GM10248 (cell line): ENCODE results near the gene EFEMP1.

Experiments
- CTCF ChIA-PET: fragments of 300-600 bp; sonication (Branson Sonifier 250); formaldehyde crosslinking; extraction: SDS; loops from one replicate; lab custom pipeline; 2021; ENCODE audit warnings: antibody characterized with exemption; lab: Yijun Ruan, JAX
- POLR2A ChIA-PET: fragments of 350-650 bp; sonication (Branson Sonifier 250); formaldehyde crosslinking; extraction: SDS; loops from one replicate; lab custom pipeline; 2020; ENCODE audit warnings: antibody characterized with exemption; lab: Yijun Ruan, JAX
- DNase-seq: peaks from one replicate; pipeline ENCODE4 v3.0.0; 2012; ENCODE audit errors: extremely low spot score
- CTCF ChIP-seq: IDR thresholded peaks from 2 replicates; pipeline ENCODE4 v1.5.1; 2012; ENCODE audit warnings: mild to moderate bottlenecking, low read depth; ENCODE audit errors: extremely low read depth, missing control alignments, control extremely low read depth

EFEMP1 gene

GRCh38 chr2:55962915-55963314 is 39.3 kb upstream of the EFEMP1 start:
- CTCF ChIA-PET = interaction anchor here (0.9 to 5.0 kb wide), 12 partner anchors 8 to 292 kb away, joined by 3 to 58 read pairs (median 3); partner anchors contain the start of gene EFEMP1

GRCh38 chr2:55961318-55961911 is 37.8 kb upstream of the EFEMP1 start:
- peak; percentile 22 for DNase-seq
- ChIA-PET POLR2A (no interaction called here), CTCF (interaction anchor here (0.7 to 5.0 kb wide), 15 partner anchors 9 to 252 kb away, joined by 3 to 58 read pairs (median 3); partner anchors contain the start of gene EFEMP1)
- TF ChIP-seq CTCF = peak; percentile 45

More at GRCh38 chr2:55962915-55963314, 39.3 kb upstream of the EFEMP1 start:
- TF ChIP-seq CTCF = no peak
- POLR2A ChIA-PET = no interaction called here
- DNase-seq = no peak

- CTCF ChIA-PET = interaction anchor here (1.7 to 5.0 kb wide), 5 partner anchors 10 to 240 kb away, joined by 5 to 58 read pairs (median 18); no protein-coding TSS in a partner anchor
- DNase-seq = no peak
- POLR2A ChIA-PET = no interaction called here
Measured at GRCh38 chr2:55958756-55959155, 35.2 kb upstream of the EFEMP1 start.

GRCh38 chr2:55957142-55957541 is 33.6 kb upstream of the EFEMP1 start:
- ChIA-PET POLR2A (no interaction called here), CTCF (interaction anchor here (1.4 to 1.9 kb wide), 3 partner anchors 9 to 239 kb away, joined by 5 to 8 read pairs (median 6); no protein-coding TSS in a partner anchor)
- DNase-seq = no peak
- TF ChIP-seq CTCF = no peak

More at GRCh38 chr2:55958756-55959155, 35.2 kb upstream of the EFEMP1 start:
- TF ChIP-seq CTCF = no peak

- POLR2A ChIA-PET = no interaction called here
- DNase-seq = no peak
- CTCF ChIA-PET = interaction anchor here (0.7 to 1.7 kb wide), 3 partner anchors 11 to 237 kb away, joined by 3 to 4 read pairs (median 4); no protein-coding TSS in a partner anchor
- no peak for TF ChIP-seq CTCF
Measured at GRCh38 chr2:55954306-55955035, 30.9 kb upstream of the EFEMP1 start.

- no peak for DNase-seq
- TF ChIP-seq CTCF = no peak
- ChIA-PET CTCF (no interaction called here), POLR2A (no interaction called here)
Measured at GRCh38 chr2:55952415-55952814, 28.8 kb upstream of the EFEMP1 start.
